ENCODE measurements around the gene DAPP1.

DNA sequence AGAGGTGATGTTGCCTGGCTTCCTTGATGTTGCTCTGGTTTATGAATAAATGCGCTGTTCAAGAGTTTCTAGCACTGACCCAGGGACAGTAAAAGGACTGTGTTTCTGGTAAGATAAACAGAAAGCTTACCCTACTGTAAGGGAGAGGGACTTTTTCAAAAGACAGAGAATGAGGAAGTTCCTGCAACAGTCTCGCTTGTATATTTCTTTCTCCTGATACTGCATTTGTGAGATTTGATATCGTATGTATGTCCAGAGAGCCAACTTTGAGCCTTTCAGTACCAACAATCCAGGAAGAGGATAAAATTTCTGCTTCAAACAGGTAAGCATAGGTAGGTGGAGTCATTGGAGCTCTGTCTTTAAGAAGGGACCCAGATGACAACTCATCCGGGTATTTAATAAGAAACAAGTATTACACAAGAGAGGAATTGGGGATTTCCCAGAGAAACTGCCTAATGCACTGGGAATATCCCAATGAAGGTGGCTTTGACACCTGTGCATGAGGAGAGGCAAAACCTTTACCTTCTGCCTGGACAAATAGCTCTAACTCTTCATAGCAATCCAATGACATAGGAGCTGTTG lies 773 bp downstream of the DAPP1 start:
- TF ChIP-seq, protein P1, sequence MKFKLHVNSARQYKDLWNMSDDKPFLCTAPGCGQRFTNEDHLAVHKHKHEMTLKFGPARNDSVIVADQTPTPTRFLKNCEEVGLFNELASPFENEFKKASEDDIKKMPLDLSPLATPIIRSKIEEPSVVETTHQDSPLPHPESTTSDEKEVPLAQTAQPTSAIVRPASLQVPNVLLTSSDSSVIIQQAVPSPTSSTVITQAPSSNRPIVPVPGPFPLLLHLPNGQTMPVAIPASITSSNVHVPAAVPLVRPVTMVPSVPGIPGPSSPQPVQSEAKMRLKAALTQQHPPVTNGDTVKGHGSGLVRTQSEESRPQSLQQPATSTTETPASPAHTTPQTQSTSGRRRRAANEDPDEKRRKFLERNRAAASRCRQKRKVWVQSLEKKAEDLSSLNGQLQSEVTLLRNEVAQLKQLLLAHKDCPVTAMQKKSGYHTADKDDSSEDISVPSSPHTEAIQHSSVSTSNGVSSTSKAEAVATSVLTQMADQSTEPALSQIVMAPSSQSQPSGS (IDR thresholded peaks at IDR 0.05; ENCODE audit: low read length) = no peak
- TF ChIP-seq ZNF274 (IDR thresholded peaks at IDR 0.05; ENCODE audit: borderline replicate concordance, extremely low read depth, low read length) = no peak
- no peak for TF ChIP-seq BCL11A (IDR thresholded peaks at IDR 0.05; ENCODE audit: low read depth in 2 of 2, low read length in 2 of 2)
- TF ChIP-seq HDAC2 (IDR thresholded peaks at IDR 0.05; ENCODE audit: borderline replicate concordance in 1 of 2, low read depth in 2 of 2, low read length in 2 of 2) = no peak

Data from H1 (cell line).